ENCODE data around the gene CEACAM7.
"Not testable (repeated sequence)": the region's sequence is repeated elsewhere in the genome, so short reads cannot be mapped to it uniquely, and the experiment has no call there.

The CEACAM7 gene

GRCh38 chr19:41700381-41701195, 12.5 kb upstream of the CEACAM7 start:
- DNase-seq: no peak

DNA sequence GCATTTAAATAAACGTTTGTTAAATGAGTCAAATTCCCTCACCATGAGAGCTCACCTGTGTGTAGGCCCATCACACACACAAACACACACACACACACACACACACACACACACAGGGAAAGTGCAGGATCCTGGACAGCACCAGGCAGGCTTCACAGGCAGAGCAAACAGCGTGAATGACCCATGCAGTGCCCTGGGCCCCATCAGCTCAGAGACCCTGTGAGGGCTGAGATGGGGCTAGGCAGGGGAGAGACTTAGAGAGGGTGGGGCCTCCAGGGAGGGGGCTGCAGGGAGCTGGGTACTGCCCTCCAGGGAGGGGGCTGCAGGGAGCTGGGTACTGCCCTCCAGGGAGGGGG, 11.9 kb upstream of the CEACAM7 start:
- DNase-seq: no peak

DNA sequence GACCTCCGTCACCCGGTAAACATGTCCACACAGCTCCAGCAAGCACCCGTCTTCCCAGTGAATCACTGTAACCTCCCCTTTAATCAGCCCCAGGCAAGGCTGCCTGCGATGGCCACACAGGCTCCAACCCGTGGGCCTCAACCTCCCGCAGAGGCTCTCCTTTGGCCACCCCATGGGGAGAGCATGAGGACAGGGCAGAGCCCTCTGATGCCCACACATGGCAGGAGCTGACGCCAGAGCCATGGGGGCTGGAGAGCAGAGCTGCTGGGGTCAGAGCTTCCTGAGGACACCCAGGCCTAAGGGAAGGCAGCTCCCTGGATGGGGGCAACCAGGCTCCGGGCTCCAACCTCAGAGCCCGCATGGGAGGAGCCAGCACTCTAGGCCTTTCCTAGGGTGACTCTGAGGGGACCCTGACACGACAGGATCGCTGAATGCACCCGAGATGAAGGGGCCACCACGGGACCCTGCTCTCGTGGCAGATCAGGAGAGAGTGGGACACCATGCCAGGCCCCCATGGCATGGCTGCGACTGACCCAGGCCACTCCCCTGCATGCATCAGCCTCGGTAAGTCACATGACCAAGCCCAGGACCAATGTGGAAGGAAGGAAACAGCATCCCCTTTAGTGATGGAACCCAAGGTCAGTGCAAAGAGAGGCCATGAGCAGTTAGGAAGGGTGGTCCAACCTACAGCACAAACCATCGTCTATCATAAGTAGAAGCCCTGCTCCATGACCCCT, 11.3 kb upstream of the CEACAM7 start:
- no peak for DNase-seq

GRCh38 chr19:41698746-41699230, 10.7 kb upstream of the CEACAM7 start:
- DNase-seq: no peak

GRCh38 chr19:41697198-41697855, 9.3 kb upstream of the CEACAM7 start:
- DNase-seq: no peak

DNA sequence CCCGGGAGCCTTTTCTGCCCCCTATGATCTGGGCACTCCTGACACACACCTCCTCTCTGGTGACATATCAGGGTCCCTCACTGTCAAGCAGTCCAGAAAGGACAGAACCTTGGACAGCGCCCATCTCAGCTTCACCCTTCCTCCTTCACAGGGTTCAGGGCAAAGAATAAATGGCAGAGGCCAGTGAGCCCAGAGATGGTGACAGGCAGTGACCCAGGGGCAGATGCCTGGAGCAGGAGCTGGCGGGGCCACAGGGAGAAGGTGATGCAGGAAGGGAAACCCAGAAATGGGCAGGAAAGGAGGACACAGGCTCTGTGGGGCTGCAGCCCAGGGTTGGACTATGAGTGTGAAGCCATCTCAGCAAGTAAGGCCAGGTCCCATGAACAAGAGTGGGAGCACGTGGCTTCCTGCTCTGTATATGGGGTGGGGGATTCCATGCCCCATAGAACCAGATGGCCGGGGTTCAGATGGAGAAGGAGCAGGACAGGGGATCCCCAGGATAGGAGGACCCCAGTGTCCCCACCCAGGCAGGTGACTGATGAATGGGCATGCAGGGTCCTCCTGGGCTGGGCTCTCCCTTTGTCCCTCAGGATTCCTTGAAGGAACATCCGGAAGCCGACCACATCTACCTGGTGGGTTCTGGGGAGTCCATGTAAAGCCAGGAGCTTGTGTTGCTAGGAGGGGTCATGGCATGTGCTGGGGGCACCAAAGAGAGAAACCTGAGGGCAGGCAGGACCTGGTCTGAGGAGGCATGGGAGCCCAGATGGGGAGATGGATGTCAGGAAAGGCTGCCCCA, 8.5 kb upstream of the CEACAM7 start:
- DNase-seq: peak; percentile 13

DNA sequence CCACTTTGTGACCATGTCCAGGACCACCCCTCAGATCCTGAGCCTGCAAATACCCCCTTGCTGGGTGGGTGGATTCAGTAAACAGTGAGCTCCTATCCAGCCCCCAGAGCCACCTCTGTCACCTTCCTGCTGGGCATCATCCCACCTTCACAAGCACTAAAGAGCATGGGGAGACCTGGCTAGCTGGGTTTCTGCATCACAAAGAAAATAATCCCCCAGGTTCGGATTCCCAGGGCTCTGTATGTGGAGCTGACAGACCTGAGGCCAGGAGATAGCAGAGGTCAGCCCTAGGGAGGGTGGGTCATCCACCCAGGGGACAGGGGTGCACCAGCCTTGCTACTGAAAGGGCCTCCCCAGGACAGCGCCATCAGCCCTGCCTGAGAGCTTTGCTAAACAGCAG, 7.7 kb upstream of the CEACAM7 start:
- no peak for DNase-seq

- DNase-seq: no peak
These were observed 7.0 kb upstream of the CEACAM7 start for GRCh38 chr19:41694831-41695635.

DNA sequence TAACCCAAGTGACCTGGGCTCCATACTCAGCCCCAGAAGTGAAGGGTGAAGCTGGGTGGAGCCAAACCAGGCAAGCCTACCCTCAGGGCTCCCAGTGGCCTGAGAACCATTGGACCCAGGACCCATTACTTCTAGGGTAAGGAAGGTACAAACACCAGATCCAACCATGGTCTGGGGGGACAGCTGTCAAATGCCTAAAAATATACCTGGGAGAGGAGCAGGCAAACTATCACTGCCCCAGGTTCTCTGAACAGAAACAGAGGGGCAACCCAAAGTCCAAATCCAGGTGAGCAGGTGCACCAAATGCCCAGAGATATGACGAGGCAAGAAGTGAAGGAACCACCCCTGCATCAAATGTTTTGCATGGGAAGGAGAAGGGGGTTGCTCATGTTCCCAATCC, 6.1 kb upstream of the CEACAM7 start:
- DNase-seq: no peak

- no peak for DNase-seq
These were observed 3.3 kb upstream of the CEACAM7 start for GRCh38 chr19:41691268-41691970.

DNA sequence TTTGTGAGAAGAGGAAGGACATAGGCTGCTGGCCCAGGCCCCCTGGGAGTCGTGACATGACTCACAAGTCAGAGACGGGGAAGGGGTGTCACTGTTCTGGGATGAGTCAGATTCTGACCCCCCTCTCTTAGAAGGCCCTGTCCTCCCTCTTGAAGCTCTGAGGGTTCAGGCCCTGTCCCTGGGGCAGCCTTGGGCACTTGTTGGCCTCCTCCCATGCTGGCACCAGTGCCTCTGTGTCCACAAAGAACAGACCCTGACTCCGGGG, 2.7 kb upstream of the CEACAM7 start:
- DNase-seq: no peak

- DNase-seq: no peak
These were observed 2.1 kb upstream of the CEACAM7 start for GRCh38 chr19:41689993-41690800.

DNA sequence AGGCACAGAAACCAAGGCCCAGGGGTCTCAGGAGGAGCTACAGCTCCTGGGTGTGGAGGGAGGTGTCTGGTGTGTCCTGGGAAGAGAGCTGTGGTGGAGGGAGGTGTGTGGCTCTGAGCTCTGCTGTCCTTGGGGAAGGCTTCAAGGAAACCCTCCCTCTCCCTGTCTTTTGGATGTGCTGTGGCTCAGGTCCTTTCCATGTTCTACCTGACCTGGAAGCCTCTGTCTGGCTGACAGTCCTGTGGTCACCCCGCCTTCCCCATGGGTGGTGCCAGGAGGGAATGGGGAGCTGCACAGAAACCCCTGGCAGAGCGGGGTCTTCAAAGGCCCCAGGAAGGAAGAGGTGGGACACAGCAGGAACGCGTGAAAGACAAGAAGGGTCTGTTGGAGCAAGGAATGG, 617 bp upstream of the CEACAM7 start:
- DNase-seq: no peak

GRCh38 chr19:41687419-41687818, 651 bp downstream of the CEACAM7 start:
- DNase-seq: no peak

GRCh38 chr19:41682437-41682836, 5.6 kb downstream of the CEACAM7 start:
- no peak for DNase-seq

DNA sequence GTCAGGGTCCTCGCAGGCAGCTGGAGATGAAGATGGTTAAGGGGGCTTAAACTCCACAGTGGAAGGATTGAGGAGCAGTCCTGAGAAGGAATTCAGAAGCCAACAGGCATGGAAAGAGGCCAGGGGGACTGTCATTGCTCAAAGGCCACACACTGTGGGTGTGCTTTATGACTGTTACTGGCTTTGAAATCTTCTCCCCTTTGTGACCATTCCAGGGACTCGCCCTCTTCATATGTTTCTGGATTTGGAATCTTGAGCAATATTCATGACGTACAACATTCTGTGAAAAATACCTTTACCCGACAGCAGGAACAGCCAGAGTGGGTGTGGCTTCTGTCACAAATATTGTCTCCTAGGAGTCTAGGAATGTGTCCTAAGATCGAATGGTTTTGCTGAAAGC, 16.6 kb downstream of the CEACAM7 start:
- no peak for DNase-seq

GRCh38 chr19:41670755-41671154, 17.3 kb downstream of the CEACAM7 start:
- DNase-seq: no peak

DNA sequence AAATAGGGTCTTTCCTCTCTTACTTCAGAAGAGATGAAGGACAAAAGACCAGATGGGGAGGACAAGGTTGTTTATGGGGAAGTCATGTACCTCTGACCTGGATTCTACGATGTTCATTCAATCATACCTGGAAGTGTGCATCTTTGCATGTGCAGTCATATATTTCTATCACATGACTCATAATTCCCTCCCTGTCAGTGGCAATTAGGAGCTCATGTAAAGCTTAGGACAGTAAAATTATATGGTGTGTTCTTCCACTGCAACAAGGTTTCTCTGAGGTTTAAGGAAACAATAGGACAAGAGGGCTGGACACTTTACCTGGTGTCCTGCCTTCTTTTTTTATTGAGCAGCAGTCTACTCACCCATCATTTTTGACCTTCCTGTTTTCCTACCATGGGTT, 19.8 kb downstream of the CEACAM7 start:
- no peak for DNase-seq

GRCh38 chr19:41666075-41666474, 22.0 kb downstream of the CEACAM7 start:
- DNase-seq: no peak

DNA sequence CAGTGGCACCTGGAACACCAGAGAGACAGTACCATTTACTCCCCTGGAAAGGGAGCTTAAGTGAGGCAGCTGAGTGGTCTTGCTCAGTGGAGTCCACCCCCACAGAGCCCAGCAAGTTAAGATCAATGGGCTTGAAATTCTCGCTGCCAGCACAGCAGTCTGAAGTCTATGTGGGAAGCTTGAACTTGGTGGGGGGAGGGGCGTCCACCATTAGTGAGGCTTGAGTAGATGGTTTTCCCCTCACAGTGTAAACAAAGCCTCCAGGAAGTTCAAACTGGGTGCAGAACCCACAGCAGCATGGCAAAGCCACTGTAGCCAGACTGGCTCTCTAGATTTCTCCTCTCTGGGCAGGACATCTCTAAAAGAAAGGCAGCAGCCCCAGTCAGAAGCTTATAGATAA, 30.9 kb downstream of the CEACAM7 start:
- no peak for DNase-seq

DNA sequence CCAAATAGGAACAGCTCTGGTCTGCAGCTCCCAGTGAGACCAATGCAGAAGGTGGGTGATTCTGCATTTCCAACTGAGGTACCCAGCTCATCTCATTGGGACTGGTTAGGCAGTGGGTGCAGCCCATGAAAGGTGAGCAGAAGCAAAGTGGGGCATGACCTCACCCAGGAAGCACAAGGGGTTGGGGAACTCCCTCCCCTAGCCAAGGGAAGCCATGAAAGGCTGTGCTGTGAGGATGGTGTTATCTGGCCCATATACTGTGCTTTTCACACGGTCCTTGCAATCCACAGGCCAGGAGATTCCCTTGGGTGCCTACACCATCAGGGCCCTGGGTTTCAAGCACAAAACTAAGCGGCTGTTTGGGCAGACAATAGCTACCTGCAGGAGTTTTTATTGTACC, 31.3 kb downstream of the CEACAM7 start:
- not testable (repeated sequence) for DNase-seq

Data from fibroblast of skin of back (primary cell).